Karpas-422 (cell line): ENCODE results near the gene EHBP1L1. TPM values are rescaled to one million over a fixed set of nuclear protein-coding genes. Genes with fewer than 3 reads are reported as not detected.

Experiments
- small RNA-seq: library from RNA; depleted of rRNA; stranded (forward); fragments of <200 nt; gene quantifications from one replicate; pipeline ENCODE3, GENCODE V24; 2014
- total RNA-seq: library from RNA; depleted of rRNA; stranded (reverse); fragments of >200 nt; shearing (Covaris generic); gene quantifications from 2 replicates; pipeline ENCODE4 v1.2.3, GENCODE V29; 2014; ENCODE audit warnings: low replicate concordance; rRNA removed

EHBP1L1 gene
- total RNA-seq, 1 experiment from 2014 or later: 19.9 TPM

Small RNA genes lying within 50 kb of the gene (small RNA-seq; reads per million reads assigned to genes)
- gene AP001362.1: not detected
- gene MIR4690: not detected

Other genes with a start within 250 kb of the EHBP1L1 start
- gene DPF2, start 242.2 kb upstream of the EHBP1L1 start, total RNA-seq: 34.0 and 44.5 TPM in 2 replicates
- gene TIGD3, start 221.3 kb upstream of the EHBP1L1 start, total RNA-seq: 0.11 and 0.83 TPM in 2 replicates
- gene SLC25A45, start 193.4 kb upstream of the EHBP1L1 start, total RNA-seq: 6.7 and 9.7 TPM in 2 replicates
- 48.5 and 102 TPM in 2 replicates for gene FRMD8, start 189.4 kb upstream of the EHBP1L1 start, total RNA-seq
- gene NEAT1, start 153.3 kb upstream of the EHBP1L1 start, total RNA-seq: 36.5 and 74.7 TPM in 2 replicates
- 3,783 and 4,167 TPM in 2 replicates for gene MALAT1, start 77.0 kb upstream of the EHBP1L1 start, total RNA-seq
- 39.1 and 79.0 TPM in 2 replicates for gene SCYL1, start 51.0 kb upstream of the EHBP1L1 start, total RNA-seq
- 1.3 and 6.8 TPM in 2 replicates for gene LTBP3, start 17.7 kb upstream of the EHBP1L1 start, total RNA-seq
- 31.7 and 49.4 TPM in 2 replicates for gene ZNRD2, start 5.6 kb upstream of the EHBP1L1 start, total RNA-seq
- 14.2 and 21.9 TPM in 2 replicates for gene FAM89B, start 3.5 kb upstream of the EHBP1L1 start, total RNA-seq
- gene KCNK7, start 19.7 kb downstream of the EHBP1L1 start, total RNA-seq: 0.25 and 0.48 TPM in 2 replicates
- gene MAP3K11, start 38.2 kb downstream of the EHBP1L1 start, total RNA-seq: 11.8 and 28.0 TPM in 2 replicates
- 20.4 and 28.5 TPM in 2 replicates for gene PCNX3, start 39.7 kb downstream of the EHBP1L1 start, total RNA-seq
- gene SIPA1, start 62.0 kb downstream of the EHBP1L1 start, total RNA-seq: 74.6 and 123 TPM in 2 replicates
- gene RELA, start 86.9 kb downstream of the EHBP1L1 start, total RNA-seq: 42.6 and 44.0 TPM in 2 replicates
- 17.8 and 23.9 TPM in 2 replicates for gene KAT5, start 136.2 kb downstream of the EHBP1L1 start, total RNA-seq
- 70.7 and 133 TPM in 2 replicates for gene RNASEH2C, start 144.7 kb downstream of the EHBP1L1 start, total RNA-seq
- gene AP5B1, start 204.9 kb downstream of the EHBP1L1 start, total RNA-seq: 11.1 and 19.8 TPM in 2 replicates
- not detected in 2 replicates for gene OVOL1, start 211.0 kb downstream of the EHBP1L1 start, total RNA-seq